H1 (cell line): ENCODE measurements around the gene SERPINB11. TPM values are rescaled to one million over a fixed set of nuclear protein-coding genes. Genes with fewer than 3 reads are reported as not detected.

Experiments
- CBX8 ChIP-seq: fragments of 300-800, 300-1000 bp; sonication (generic); IDR thresholded peaks from 2 replicates; pipeline ENCODE4 v1.7.1; 2016; ENCODE audit warnings: low read depth, low read length, borderline replicate concordance
- CREB1 ChIP-seq: IDR thresholded peaks from 2 replicates; pipeline ENCODE4 v1.6.1; 2012; ENCODE audit warnings: inconsistent platforms
- CTBP2 ChIP-seq: IDR thresholded peaks from 2 replicates; pipeline ENCODE4 v1.7.0; 2011; ENCODE audit warnings: borderline replicate concordance, mild to moderate bottlenecking, moderate library complexity, mixed read lengths, low read length; ENCODE audit not compliant: insufficient read depth, insufficient read length
- EZH2 ChIP-seq: fragments of 200-600 bp; sonication (generic); IDR thresholded peaks from 2 replicates; pipeline ENCODE4 v1.7.1; 2012; ENCODE audit warnings: low read depth, mild to moderate bottlenecking, moderate library complexity, low read length, inconsistent platforms; ENCODE audit not compliant: severe bottlenecking
- HDAC6 ChIP-seq: IDR thresholded peaks from one replicate; pipeline ENCODE4 v1.7.1; 2012; ENCODE audit warnings: low read depth, mild to moderate bottlenecking, inconsistent platforms, low read length, moderate library complexity
- NANOG ChIP-seq: IDR thresholded peaks from 2 replicates; pipeline ENCODE4 v1.6.1; 2011; ENCODE audit warnings: low read length, low read depth, mild to moderate bottlenecking, inconsistent platforms; ENCODE audit not compliant: insufficient read depth, poor library complexity, severe bottlenecking
- SAP30 ChIP-seq: fragments of 300-600 bp; sonication (generic); IDR thresholded peaks from 2 replicates; pipeline ENCODE4 v1.7.1; 2012; ENCODE audit warnings: low read length, moderate library complexity, mild to moderate bottlenecking, inconsistent platforms; ENCODE audit not compliant: insufficient read depth, insufficient replicate concordance
- SP1 ChIP-seq: IDR thresholded peaks from 2 replicates; pipeline ENCODE4 v1.6.1; 2011; ENCODE audit warnings: low read depth, low read length
- TAF7 ChIP-seq: optimal IDR thresholded peaks from 2 replicates; pipeline ENCODE3; 2011; ENCODE audit warnings: low read depth, mild to moderate bottlenecking, inconsistent platforms, low read length, moderate library complexity, borderline replicate concordance
- TBP ChIP-seq: IDR thresholded peaks from 2 replicates; pipeline ENCODE4 v1.6.1; 2011; ENCODE audit warnings: low read depth, low read length, improper control_type of control experiment
- polyA plus RNA-seq, 7 experiments: library from polyadenylated mRNA; depleted of rRNA in 3 of 7; stranded (reverse) in 5 of 7; unstranded in 2 of 7; fragments of >200 nt in 5 of 7; fragments of 200-250 nt in 2 of 7; gene quantifications; 1 replicate in 5 of 7; 2 replicates in 1 of 7; 4 replicates in 1 of 7; pipeline versions ENCODE4 v1.2.1 to v1.2.3, GENCODE V29; 2011 to 2013; ENCODE audit warnings: missing spikeins in 2 of 7, mixed read lengths in 2 of 7
- total RNA-seq: library from RNA; stranded (reverse); fragmentation: NEBNext Ultra II Directional; extraction: Animal tissue kit (Norgen Biotek cat#: 25700); gene quantifications from 2 replicates; pipeline ENCODE4 v1.2.1, GENCODE V29; 2021
- TF ChIP-seq, protein P1 (sequence below): fragments of 300-600 bp; sonication (generic); IDR thresholded peaks from 2 replicates; pipeline ENCODE4 v1.7.1; 2012; ENCODE audit warnings: low read length, moderate library complexity, mild to moderate bottlenecking, inconsistent platforms; ENCODE audit not compliant: insufficient replicate concordance

SERPINB11 gene
- total and polyA plus RNA-seq, 2 of the 8 experiments (the other 6 are each of a cell fraction or from before 2014, with no cell fraction given): not detected

DNA sequence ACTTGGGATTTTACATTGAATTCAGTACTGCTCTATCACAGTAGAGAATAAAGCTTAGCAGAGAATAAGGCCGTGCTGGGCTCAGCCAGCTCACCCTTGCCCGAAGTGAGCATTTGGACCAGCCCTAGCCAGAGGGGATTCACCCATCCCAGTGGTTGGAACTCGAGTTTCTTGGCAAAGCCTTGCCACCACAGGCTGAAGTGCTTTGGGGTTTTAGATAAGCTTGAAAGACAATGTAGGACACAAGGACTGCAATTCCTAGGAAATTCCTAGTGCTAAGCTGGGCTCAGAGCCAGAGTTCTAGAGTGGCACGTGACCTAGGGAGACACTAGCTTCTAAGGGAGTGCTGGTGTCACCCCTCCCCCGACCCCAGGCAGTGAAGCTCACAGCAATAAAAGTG is 28.0 kb downstream of the SERPINB11 start (continued):
- TF ChIP-seq, protein P1, sequence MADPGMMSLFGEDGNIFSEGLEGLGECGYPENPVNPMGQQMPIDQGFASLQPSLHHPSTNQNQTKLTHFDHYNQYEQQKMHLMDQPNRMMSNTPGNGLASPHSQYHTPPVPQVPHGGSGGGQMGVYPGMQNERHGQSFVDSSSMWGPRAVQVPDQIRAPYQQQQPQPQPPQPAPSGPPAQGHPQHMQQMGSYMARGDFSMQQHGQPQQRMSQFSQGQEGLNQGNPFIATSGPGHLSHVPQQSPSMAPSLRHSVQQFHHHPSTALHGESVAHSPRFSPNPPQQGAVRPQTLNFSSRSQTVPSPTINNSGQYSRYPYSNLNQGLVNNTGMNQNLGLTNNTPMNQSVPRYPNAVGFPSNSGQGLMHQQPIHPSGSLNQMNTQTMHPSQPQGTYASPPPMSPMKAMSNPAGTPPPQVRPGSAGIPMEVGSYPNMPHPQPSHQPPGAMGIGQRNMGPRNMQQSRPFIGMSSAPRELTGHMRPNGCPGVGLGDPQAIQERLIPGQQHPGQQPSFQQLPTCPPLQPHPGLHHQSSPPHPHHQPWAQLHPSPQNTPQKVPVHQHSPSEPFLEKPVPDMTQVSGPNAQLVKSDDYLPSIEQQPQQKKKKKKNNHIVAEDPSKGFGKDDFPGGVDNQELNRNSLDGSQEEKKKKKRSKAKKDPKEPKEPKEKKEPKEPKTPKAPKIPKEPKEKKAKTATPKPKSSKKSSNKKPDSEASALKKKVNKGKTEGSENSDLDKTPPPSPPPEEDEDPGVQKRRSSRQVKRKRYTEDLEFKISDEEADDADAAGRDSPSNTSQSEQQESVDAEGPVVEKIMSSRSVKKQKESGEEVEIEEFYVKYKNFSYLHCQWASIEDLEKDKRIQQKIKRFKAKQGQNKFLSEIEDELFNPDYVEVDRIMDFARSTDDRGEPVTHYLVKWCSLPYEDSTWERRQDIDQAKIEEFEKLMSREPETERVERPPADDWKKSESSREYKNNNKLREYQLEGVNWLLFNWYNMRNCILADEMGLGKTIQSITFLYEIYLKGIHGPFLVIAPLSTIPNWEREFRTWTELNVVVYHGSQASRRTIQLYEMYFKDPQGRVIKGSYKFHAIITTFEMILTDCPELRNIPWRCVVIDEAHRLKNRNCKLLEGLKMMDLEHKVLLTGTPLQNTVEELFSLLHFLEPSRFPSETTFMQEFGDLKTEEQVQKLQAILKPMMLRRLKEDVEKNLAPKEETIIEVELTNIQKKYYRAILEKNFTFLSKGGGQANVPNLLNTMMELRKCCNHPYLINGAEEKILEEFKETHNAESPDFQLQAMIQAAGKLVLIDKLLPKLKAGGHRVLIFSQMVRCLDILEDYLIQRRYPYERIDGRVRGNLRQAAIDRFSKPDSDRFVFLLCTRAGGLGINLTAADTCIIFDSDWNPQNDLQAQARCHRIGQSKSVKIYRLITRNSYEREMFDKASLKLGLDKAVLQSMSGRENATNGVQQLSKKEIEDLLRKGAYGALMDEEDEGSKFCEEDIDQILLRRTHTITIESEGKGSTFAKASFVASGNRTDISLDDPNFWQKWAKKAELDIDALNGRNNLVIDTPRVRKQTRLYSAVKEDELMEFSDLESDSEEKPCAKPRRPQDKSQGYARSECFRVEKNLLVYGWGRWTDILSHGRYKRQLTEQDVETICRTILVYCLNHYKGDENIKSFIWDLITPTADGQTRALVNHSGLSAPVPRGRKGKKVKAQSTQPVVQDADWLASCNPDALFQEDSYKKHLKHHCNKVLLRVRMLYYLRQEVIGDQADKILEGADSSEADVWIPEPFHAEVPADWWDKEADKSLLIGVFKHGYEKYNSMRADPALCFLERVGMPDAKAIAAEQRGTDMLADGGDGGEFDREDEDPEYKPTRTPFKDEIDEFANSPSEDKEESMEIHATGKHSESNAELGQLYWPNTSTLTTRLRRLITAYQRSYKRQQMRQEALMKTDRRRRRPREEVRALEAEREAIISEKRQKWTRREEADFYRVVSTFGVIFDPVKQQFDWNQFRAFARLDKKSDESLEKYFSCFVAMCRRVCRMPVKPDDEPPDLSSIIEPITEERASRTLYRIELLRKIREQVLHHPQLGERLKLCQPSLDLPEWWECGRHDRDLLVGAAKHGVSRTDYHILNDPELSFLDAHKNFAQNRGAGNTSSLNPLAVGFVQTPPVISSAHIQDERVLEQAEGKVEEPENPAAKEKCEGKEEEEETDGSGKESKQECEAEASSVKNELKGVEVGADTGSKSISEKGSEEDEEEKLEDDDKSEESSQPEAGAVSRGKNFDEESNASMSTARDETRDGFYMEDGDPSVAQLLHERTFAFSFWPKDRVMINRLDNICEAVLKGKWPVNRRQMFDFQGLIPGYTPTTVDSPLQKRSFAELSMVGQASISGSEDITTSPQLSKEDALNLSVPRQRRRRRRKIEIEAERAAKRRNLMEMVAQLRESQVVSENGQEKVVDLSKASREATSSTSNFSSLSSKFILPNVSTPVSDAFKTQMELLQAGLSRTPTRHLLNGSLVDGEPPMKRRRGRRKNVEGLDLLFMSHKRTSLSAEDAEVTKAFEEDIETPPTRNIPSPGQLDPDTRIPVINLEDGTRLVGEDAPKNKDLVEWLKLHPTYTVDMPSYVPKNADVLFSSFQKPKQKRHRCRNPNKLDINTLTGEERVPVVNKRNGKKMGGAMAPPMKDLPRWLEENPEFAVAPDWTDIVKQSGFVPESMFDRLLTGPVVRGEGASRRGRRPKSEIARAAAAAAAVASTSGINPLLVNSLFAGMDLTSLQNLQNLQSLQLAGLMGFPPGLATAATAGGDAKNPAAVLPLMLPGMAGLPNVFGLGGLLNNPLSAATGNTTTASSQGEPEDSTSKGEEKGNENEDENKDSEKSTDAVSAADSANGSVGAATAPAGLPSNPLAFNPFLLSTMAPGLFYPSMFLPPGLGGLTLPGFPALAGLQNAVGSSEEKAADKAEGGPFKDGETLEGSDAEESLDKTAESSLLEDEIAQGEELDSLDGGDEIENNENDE: no peak
- no peak for TF ChIP-seq EZH2
- TF ChIP-seq SP1: no peak
- no peak for TF ChIP-seq SAP30
- no peak for TF ChIP-seq CBX8
- TF ChIP-seq CREB1: no peak
- TF ChIP-seq CTBP2: no peak
- no peak for TF ChIP-seq NANOG
- no peak for TF ChIP-seq TBP
- TF ChIP-seq HDAC6: no peak
- no peak for TF ChIP-seq TAF7
